HEK293 (cell line): ENCODE results near the gene HMGXB4.

Source experiments
- KLF16 ChIP-seq: fragments of 450-650 bp; formaldehyde crosslinking; IDR thresholded peaks from 2 replicates; pipeline ENCODE4 v1.5.1; 2017; ENCODE audit warnings: missing biosample characterization, missing genetic modification characterization
- KLF9 ChIP-seq: fragments of 450-650 bp; formaldehyde crosslinking; IDR thresholded peaks from 2 replicates; pipeline ENCODE4 v1.5.1; 2016; ENCODE audit warnings: missing biosample characterization, missing genetic modification characterization, low read depth
- YY1 ChIP-seq: fragments of 450-650 bp; formaldehyde crosslinking; IDR thresholded peaks from 2 replicates; pipeline ENCODE4 v1.5.1; 2018; ENCODE audit warnings: missing biosample characterization, missing genetic modification characterization
- ZFP37 ChIP-seq: fragments of 450-650 bp; formaldehyde crosslinking; IDR thresholded peaks from 2 replicates; pipeline ENCODE4 v1.5.1; 2016; ENCODE audit warnings: missing biosample characterization, missing genetic modification characterization
- ZNF121 ChIP-seq: fragments of 450-650 bp; formaldehyde crosslinking; IDR thresholded peaks from 2 replicates; pipeline ENCODE4 v1.5.1; 2016; ENCODE audit warnings: missing biosample characterization, missing genetic modification characterization
- ZNF274 ChIP-seq, 2 experiments: fragments of 200-500 bp in 1 of 2; fragments of 450-650 bp in 1 of 2; sonication (Bioruptor generic) in 1 of 2; formaldehyde crosslinking in 1 of 2; IDR thresholded peaks; 2 replicates each; pipeline versions ENCODE4 v1.5.1 to v1.6.1; 2014 to 2016; ENCODE audit warnings: borderline replicate concordance in 1 of 2, inconsistent platforms in 1 of 2, low read length in 1 of 2, missing biosample characterization in 1 of 2, missing genetic modification characterization in 1 of 2
- ZNF48 ChIP-seq: fragments of 450-650 bp; formaldehyde crosslinking; IDR thresholded peaks from 2 replicates; pipeline ENCODE4 v1.5.1; 2016; ENCODE audit warnings: missing biosample characterization, missing genetic modification characterization
- ZNF530 ChIP-seq: fragments of 450-650 bp; formaldehyde crosslinking; IDR thresholded peaks from 2 replicates; pipeline ENCODE4 v1.5.1; 2016; ENCODE audit warnings: low read depth, missing biosample characterization, missing genetic modification characterization
- TF ChIP-seq, protein P1 (sequence below): fragments of 450-650 bp; formaldehyde crosslinking; IDR thresholded peaks from 2 replicates; pipeline ENCODE4 v1.5.1; 2016; ENCODE audit warnings: missing biosample characterization, missing genetic modification characterization
- TF ChIP-seq, protein P2 (sequence below): fragments of 450-650 bp; formaldehyde crosslinking; IDR thresholded peaks from 2 replicates; pipeline ENCODE4 v1.5.1; 2016; ENCODE audit warnings: missing biosample characterization, missing genetic modification characterization
- TF ChIP-seq, protein P3 (sequence below): fragments of 450-650 bp; formaldehyde crosslinking; IDR thresholded peaks from 2 replicates; pipeline ENCODE4 v1.5.1; 2016; ENCODE audit warnings: missing biosample characterization, missing genetic modification characterization, low read depth

DNA sequence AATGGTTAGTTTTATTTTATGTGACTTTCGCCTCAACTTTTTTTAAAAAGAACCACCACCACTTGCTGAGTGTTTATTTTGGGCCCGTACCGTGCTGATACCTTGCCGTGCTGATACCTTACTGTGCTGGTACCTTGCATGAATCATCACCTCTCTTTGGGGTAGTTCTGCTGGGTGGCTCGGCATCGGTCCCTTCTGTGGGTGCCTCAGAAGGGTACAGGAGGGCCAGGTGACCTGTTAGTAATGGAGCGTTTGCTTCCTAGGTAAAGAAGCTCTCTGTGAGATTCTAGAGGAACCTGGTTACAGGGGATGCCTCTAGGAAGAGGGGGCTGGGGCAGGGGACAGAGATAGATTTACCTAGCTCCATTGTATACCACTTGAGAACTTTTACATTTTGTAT, 59.5 kb downstream of the HMGXB4 start:
- TF ChIP-seq ZFP37 (tag by site-specific recombination): no peak
- TF ChIP-seq, protein P1, sequence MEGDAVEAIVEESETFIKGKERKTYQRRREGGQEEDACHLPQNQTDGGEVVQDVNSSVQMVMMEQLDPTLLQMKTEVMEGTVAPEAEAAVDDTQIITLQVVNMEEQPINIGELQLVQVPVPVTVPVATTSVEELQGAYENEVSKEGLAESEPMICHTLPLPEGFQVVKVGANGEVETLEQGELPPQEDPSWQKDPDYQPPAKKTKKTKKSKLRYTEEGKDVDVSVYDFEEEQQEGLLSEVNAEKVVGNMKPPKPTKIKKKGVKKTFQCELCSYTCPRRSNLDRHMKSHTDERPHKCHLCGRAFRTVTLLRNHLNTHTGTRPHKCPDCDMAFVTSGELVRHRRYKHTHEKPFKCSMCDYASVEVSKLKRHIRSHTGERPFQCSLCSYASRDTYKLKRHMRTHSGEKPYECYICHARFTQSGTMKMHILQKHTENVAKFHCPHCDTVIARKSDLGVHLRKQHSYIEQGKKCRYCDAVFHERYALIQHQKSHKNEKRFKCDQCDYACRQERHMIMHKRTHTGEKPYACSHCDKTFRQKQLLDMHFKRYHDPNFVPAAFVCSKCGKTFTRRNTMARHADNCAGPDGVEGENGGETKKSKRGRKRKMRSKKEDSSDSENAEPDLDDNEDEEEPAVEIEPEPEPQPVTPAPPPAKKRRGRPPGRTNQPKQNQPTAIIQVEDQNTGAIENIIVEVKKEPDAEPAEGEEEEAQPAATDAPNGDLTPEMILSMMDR (tag by site-specific recombination): no peak
- TF ChIP-seq ZNF121: no peak
- no peak for TF ChIP-seq KLF9 (tag by site-specific recombination)
- TF ChIP-seq, protein P2, sequence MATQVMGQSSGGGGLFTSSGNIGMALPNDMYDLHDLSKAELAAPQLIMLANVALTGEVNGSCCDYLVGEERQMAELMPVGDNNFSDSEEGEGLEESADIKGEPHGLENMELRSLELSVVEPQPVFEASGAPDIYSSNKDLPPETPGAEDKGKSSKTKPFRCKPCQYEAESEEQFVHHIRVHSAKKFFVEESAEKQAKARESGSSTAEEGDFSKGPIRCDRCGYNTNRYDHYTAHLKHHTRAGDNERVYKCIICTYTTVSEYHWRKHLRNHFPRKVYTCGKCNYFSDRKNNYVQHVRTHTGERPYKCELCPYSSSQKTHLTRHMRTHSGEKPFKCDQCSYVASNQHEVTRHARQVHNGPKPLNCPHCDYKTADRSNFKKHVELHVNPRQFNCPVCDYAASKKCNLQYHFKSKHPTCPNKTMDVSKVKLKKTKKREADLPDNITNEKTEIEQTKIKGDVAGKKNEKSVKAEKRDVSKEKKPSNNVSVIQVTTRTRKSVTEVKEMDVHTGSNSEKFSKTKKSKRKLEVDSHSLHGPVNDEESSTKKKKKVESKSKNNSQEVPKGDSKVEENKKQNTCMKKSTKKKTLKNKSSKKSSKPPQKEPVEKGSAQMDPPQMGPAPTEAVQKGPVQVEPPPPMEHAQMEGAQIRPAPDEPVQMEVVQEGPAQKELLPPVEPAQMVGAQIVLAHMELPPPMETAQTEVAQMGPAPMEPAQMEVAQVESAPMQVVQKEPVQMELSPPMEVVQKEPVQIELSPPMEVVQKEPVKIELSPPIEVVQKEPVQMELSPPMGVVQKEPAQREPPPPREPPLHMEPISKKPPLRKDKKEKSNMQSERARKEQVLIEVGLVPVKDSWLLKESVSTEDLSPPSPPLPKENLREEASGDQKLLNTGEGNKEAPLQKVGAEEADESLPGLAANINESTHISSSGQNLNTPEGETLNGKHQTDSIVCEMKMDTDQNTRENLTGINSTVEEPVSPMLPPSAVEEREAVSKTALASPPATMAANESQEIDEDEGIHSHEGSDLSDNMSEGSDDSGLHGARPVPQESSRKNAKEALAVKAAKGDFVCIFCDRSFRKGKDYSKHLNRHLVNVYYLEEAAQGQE (tag by site-specific recombination): no peak
- TF ChIP-seq, protein P3, sequence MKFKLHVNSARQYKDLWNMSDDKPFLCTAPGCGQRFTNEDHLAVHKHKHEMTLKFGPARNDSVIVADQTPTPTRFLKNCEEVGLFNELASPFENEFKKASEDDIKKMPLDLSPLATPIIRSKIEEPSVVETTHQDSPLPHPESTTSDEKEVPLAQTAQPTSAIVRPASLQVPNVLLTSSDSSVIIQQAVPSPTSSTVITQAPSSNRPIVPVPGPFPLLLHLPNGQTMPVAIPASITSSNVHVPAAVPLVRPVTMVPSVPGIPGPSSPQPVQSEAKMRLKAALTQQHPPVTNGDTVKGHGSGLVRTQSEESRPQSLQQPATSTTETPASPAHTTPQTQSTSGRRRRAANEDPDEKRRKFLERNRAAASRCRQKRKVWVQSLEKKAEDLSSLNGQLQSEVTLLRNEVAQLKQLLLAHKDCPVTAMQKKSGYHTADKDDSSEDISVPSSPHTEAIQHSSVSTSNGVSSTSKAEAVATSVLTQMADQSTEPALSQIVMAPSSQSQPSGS (tag by site-specific recombination): no peak
- no peak for TF ChIP-seq ZNF48 (tag by site-specific recombination)
- TF ChIP-seq KLF16: no peak
- TF ChIP-seq YY1: no peak
- no peak for TF ChIP-seq ZNF530
- TF ChIP-seq ZNF274 (IDR thresholded peaks at IDR 0.05; ENCODE audit: low read length): no peak
- no peak for TF ChIP-seq ZNF274 (tag by site-specific recombination; IDR thresholded peaks at IDR 0.05; ENCODE audit: borderline replicate concordance)
